HG03439 (cell line): ENCODE measurements around the gene THG1L.

Experiments used
- ATAC-seq: cut with Tn5 transposase; IDR thresholded peaks from one replicate; pipeline ENCODE4 v1.9.1; 2021; ENCODE audit warnings: mild to moderate bottlenecking, moderate library complexity; ENCODE audit not compliant: unreplicated experiment

Gene THG1L

GRCh38 chr5:157750320-157750719 is 19.1 kb downstream of the THG1L start:
- no peak for ATAC-seq

GRCh38 chr5:157756122-157756521 is 24.9 kb downstream of the THG1L start:
- no peak for ATAC-seq

- ATAC-seq: no peak
Measured at GRCh38 chr5:157758706-157759105, 27.5 kb downstream of the THG1L start.

GRCh38 chr5:157761690-157762621 is 30.7 kb downstream of the THG1L start:
- ATAC-seq: peak; percentile 55

GRCh38 chr5:157764531-157764930 is 33.3 kb downstream of the THG1L start:
- no peak for ATAC-seq

GRCh38 chr5:157766442-157766841 is 35.2 kb downstream of the THG1L start:
- no peak for ATAC-seq

- ATAC-seq: no peak
Measured at GRCh38 chr5:157766902-157767301, 35.7 kb downstream of the THG1L start.

GRCh38 chr5:157767689-157768088 is 36.5 kb downstream of the THG1L start:
- no peak for ATAC-seq

- no peak for ATAC-seq
Measured at GRCh38 chr5:157770665-157771064, 39.4 kb downstream of the THG1L start.

GRCh38 chr5:157772127-157772526 is 40.9 kb downstream of the THG1L start:
- ATAC-seq: no peak

- no peak for ATAC-seq
Measured at GRCh38 chr5:157778121-157778805, 47.0 kb downstream of the THG1L start.

- ATAC-seq: no peak
Measured at GRCh38 chr5:157779221-157779620, 48.0 kb downstream of the THG1L start.

- no peak for ATAC-seq
Measured at GRCh38 chr5:157785801-157786200, 54.6 kb downstream of the THG1L start.
